Measurements from ENCODE around the gene SERINC3.
A peak's percentile ranks its signal among the peaks of the same experiment; 100 is the strongest.
"Not testable (repeated sequence)": the region's sequence is repeated elsewhere in the genome, so short reads cannot be mapped to it uniquely, and the experiment has no call there.

Gene SERINC3

GRCh38 chr20:44489931-44490330 is 31.9 kb downstream of the SERINC3 start:
- DNase-seq = no peak

DNA sequence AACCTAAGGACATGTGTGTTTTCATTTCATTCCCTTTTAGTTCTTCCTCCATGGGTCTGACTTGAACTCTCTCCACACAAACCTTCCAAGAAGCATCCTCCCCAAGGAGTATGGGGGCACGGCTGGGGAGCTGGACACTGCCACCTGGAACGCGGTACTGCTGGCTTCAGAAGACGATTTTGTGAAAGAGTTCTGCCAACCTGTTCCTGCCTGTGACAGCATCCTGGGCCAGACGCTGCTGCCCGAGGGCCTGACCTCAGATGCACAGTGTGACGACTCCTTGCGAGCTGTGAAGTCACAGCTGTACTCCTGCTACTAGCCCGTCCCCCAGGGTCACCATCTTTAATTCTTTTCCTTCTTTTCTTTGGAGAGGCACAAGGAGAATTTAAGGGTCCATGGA is 32.6 kb downstream of the SERINC3 start:
- no peak for DNase-seq

DNA sequence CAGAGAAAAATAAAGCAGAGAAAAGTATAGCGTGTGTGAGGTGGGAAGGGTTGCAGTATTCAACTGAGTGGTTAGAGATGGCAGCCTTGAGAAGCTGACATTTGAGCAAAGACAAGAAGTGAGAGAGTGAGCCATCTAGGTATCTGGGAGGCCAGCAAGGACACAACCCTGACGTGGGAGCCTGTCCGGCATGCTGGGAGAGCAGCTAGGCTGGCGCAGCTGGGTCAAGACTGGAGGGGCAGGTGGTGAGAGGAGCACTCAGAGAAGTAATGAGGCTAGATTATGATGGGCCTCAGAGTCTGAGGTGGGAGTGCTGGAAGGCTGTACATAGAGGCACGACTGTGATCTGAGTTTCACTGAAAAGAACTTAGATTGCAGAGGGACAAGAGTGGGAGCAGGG is 33.3 kb downstream of the SERINC3 start:
- no peak for DNase-seq

GRCh38 chr20:44485830-44486198 is 36.1 kb downstream of the SERINC3 start:
- no peak for DNase-seq

- DNase-seq = no peak
Measured at GRCh38 chr20:44485078-44485829, 36.6 kb downstream of the SERINC3 start.

- no peak for DNase-seq
Measured at GRCh38 chr20:44483112-44483511, 38.8 kb downstream of the SERINC3 start.

DNA sequence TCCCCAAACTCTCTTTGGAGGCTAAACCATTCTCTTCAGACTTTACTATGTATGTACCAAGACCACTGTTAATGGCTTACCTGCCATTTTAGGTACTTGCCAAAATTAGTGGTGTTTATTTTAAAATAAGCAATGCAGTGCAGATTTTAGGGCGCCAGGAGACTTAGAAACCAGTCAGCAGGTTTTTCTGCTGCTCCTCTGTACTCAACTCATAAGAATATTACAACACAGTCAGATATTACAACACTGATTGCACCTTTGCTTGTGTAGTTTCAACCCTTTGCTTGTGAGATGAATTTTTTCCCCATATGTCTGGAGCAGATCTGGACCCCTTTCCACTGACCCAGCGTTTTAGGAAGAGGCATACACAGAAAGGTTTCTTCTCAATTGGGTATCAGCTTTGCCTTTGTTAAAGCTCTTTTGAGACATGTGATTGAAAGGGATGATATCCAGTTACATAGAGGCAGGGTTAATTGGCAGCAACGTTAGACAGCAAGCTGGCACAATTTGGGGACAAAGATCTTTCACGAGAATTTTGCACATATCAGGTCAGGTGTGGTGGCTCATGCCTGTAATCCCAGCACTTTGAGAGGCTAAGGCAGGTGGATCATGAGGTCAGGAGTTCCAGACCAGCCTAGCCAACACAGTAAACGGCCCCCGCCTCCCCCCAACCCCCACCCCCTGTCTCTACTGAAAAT is 40.0 kb downstream of the SERINC3 start:
- no peak for DNase-seq

DNA sequence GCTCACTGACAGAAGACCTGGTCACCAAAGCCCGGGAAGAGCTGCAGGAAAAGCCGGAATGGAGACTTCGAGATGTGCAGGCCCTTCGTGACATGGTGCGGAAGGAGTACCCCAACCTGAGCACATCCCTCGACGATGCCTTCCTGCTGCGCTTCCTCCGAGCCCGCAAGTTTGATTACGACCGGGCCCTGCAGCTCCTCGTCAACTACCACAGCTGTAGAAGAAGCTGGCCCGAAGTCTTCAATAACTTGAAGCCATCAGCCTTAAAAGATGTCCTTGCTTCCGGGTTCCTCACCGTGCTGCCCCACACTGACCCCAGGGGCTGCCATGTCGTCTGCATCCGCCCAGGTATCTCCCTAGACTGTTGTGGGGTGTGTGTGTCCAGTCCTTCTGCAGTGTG is 41.8 kb downstream of the SERINC3 start:
- DNase-seq = no peak

DNA sequence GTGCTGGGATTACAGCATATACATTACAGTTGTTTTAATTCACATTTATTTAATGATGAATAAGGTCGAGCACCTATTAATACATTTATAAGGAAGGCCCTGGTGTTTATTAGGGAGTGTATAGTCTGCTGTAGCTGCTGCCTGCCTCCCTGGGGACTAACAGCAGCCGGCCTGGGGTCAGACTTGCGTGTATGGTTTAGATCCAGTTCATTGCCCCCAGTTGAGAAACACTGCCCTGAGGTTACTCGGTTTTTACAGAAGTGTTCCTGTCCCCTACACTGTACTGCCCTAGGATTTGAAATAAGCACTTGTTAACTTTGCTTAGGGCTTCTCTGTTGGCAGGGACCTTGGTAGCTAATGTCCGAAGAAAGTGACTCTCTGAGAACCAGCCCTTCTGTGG is 42.2 kb downstream of the SERINC3 start:
- DNase-seq = no peak

DNA sequence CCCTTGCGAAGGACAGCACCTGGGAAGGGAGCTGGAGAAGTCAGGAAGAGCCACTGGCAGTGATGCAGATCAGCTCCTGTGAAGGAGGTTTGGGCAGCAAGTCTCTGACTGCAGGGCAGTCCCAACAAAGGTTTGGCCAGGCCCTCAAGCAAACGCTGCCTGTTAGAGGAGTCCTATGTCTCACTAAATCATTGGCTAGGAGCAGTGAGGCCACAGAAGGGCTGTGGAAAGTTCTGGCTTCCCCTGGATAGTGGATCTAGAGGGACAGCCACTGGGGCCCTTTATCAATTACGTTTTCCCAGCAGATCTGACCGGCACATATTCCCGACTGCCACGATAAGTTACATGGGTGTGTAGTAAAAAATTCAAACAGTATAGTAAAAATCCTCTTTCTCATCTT is 43.7 kb downstream of the SERINC3 start:
- DNase-seq = no peak

DNA sequence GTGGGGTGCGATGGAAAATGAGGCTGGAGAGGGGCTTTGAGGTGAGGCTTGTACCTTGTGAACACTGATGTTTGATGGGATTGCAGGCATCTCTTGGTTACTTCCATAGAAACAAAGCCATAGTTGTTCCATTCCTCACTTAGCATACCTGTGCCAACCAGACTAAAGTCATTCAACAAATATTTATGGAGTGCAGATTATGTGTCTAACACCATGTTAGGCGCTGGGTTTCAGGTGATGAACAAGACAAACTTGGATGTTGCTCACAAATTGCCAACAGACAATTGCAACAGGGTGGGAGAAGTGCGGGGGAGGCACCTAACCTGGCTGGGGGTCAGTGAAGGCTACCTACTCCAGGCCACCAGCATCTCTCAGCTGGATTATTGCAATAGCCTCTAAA is 44.7 kb downstream of the SERINC3 start:
- DNase-seq = no peak

GRCh38 chr20:44475694-44476560 is 45.9 kb downstream of the SERINC3 start, which contains the start of gene TTPAL:
TTPAL (plus strand) TSS chr20:44475874; CDS start chr20:44480000, 4,126 bp downstream.
- DNase-seq = peak; percentile 93

DNA sequence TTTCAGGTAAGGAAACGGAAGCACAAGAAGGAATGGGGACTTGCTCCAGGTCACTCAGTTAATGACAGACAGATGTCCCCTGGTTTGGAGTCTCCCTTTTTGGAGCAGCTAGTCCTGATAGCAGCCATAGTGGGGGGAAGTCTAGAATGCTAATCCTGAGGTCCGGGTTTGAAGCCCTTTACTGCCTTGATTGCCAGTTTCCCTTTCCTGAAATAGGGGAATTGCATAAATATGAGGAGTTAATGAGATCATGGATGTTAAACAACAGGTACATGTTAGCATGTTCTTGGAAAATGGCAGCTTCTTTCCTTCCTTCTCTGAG is 46.5 kb downstream of the SERINC3 start:
- peak; percentile 18 for DNase-seq

DNA sequence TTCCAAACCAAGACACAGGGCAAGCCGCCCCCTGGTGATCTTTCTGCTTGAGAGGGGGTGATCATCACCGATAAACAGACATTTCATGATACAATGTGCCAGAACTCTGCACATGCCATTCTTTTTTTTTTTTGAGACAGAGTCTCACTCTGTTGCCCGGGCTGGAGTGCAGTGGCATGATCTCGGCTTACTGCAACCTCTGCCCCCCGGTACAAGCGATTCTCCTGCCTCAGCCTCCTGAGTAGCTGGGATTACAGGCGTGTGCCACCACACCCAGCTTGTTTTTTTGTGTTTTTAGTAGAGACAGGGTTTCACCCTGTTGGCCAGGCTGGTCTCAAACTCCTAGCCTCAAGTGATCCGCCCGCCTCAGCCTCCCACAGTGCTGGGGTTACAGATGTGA is 49.6 kb downstream of the SERINC3 start:
- not testable (repeated sequence) for DNase-seq

GRCh38 chr20:44471481-44471882 is 50.4 kb downstream of the SERINC3 start:
- no peak for DNase-seq

DNA sequence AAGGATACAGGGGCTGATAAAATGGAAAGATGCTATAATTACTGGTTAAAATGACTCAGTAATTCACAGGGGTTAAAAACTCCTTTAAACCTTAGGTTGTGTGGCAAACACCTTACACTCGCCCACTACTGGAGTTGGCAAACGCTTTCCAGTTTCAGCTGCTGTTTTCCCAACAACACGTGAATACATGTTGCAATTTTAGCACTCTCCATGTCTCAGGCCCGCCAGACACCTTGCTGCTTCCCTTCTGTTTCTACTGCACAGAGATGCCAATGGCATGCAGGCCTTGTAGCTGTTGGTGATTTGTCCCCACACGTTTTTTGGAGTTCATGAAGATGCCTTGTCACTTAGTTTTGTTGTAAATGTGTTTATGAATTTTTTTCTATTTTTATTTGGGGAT is 51.5 kb downstream of the SERINC3 start:
- no peak for DNase-seq

GRCh38 chr20:44468044-44468782 is 53.7 kb downstream of the SERINC3 start:
- no peak for DNase-seq

- DNase-seq = no peak
Measured at GRCh38 chr20:44467289-44467883, 54.5 kb downstream of the SERINC3 start.

DNA sequence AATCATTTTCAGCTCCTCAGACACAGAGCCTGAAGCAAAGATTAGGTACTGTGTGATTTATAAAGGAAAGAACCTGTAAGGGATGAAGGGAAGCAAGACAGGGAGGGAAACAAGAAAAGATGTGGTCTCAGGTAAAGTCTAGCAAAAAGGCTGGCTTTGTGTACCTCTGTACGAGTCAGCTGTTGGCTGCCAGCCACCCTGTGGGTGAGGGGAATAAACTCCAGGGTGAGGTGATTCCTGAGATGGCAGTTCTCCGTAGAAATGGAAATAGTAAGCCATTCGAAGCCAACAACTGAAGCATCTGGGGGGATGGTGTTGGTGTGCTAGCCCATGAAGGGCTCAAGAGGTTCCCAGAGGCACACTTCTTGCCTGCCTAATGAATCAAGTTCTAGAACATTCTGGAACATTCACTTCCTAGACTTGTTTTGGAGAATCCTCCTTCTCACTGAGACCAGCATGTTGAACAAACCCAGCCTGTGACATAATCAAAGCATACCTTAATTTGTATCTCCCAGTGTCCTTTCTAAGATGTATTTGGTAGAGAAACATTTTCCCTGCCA is 56.8 kb downstream of the SERINC3 start:
- DNase-seq = no peak

DNA sequence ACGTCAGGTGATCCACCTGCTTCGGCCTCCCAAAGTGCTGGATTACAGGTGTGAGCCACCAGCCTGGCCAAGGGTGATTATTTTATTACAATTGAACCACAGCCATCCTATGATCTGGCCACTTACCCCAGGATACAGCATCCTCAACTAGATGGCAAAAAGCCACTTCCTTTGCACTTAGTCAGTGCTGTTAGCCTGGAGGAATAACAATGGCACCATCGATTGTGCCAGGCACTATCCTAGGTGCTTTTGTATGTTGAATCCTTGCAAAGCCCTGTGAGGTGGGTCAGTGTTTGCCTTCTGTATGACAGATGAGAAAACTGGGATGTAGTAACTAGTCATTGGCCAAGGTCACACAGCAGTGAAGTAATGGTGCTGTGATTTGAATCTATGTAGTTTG is 57.4 kb downstream of the SERINC3 start:
- DNase-seq = no peak

GRCh38 chr20:44463466-44463865 is 58.4 kb downstream of the SERINC3 start:
- no peak for DNase-seq

DNA sequence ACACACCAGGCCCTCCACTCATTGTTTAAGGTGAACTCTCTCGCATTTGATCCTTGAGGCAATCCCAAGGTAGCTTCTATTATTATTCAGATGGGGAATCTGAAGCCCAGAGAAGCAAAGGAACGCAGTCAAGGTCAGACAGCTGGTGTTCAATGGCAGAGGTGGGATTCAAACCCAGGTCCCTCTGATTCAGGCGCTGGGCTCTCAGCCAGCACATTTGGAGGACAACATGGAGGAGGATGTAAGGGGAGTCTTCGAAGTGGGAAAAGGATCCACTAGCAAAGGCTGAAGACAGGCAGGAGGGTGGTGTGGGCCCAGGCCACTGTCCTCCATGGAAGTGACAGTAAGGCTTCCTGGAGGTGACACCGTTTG is 60.1 kb downstream of the SERINC3 start:
- no peak for DNase-seq

Measured in femur (tissue), 1 donor.